Stomach (tissue), 9 donors: ENCODE results near the gene MARCHF5. TPM values are rescaled to one million over a fixed set of nuclear protein-coding genes. Genes with fewer than 3 reads are reported as not detected.

Experiments used
- DNase-seq, 2 donors: peaks; one replicate each; pipeline versions ENCODE4 v3.0.0 to v3.0.0-alpha.2; 2013 to 2019
- H3K27ac ChIP-seq, 5 donors: fragments of 200-600 bp in 4 of 5; sonication (generic) in 4 of 5; one replicate each; pipeline ENCODE4 v1.5.1; 2013 to 2019; ENCODE audit warnings: mild to moderate bottlenecking in 1 of 5, moderate library complexity in 1 of 5
- H3K27me3 ChIP-seq, 3 donors: fragments of 200-600 bp; sonication (generic); one replicate each; pipeline ENCODE4 v1.5.1; 2017 to 2019; ENCODE audit warnings: mixed run types in 1 of 3
- H3K36me3 ChIP-seq, 4 donors: fragments of 200-600 bp; sonication (generic); 1 replicate in 3 of 4; 2 replicates in 1 of 4; pipeline ENCODE4 v1.5.1; 2016 to 2019
- H3K4me1 ChIP-seq, 4 donors: fragments of 200-600 bp; sonication (generic); one replicate each; pipeline ENCODE4 v1.5.1; 2016 to 2019
- H3K4me3 ChIP-seq, 4 donors: fragments of 200-600 bp; sonication (generic) in 3 of 4; one replicate each; pipeline ENCODE4 v1.5.1; 2016 to 2019; ENCODE audit warnings: mild to moderate bottlenecking in 1 of 4
- H3K9me3 ChIP-seq, 4 donors: fragments of 200-600 bp; sonication (generic); one replicate each; pipeline ENCODE4 v1.5.1; 2016 to 2019
- CTCF ChIP-seq, 7 experiments: fragments of 450-650 bp in 4 of 7; fragments of 200-600 bp in 3 of 7; sonication (generic) in 3 of 7; IDR thresholded peaks; one replicate each; pipeline ENCODE4 v1.5.1; 2016 to 2019; ENCODE audit warnings: antibody characterized with exemption in 7 of 7, control low read depth in 2 of 7, mild to moderate bottlenecking in 1 of 7
- EP300 ChIP-seq: sonication (generic); formaldehyde crosslinking; IDR thresholded peaks from one replicate; pipeline ENCODE4 v1.6.1; 2017; ENCODE audit warnings: antibody characterized with exemption
- POLR2A ChIP-seq, 4 donors: fragments of 450-650 bp; IDR thresholded peaks; one replicate each; pipeline ENCODE4 v1.6.1; 2016; ENCODE audit warnings: antibody characterized with exemption in 4 of 4, control low read depth in 2 of 4, mild to moderate bottlenecking in 1 of 4, moderate library complexity in 1 of 4
- POLR2AphosphoS5 ChIP-seq, 3 donors: sonication (generic); formaldehyde crosslinking; IDR thresholded peaks; one replicate each; pipeline ENCODE4 v1.6.1; 2016; ENCODE audit warnings: antibody characterized with exemption in 3 of 3
- WGBS, 5 donors: extraction: QIAGEN DNeasy Blood & Tissue Kit in 3 of 5; methylation state at CpG; one replicate each; pipeline versions ENCODE4 v1.1.5 to v1.1.7; 2013 to 2018; 5-methylcytosine and 5-hydroxymethylcytosine counted together
- intact Hi-C: fragments of 100-400 bp; cut with DNase I; formaldehyde crosslinking; loops from one replicate; pipeline ENCODE4 v1.15.1; 2023; ENCODE audit warnings: low total_unique reads
- polyA plus RNA-seq, 3 donors: library from polyadenylated mRNA; stranded (reverse); fragments of 200-250 nt; gene quantifications; one replicate each; pipeline ENCODE4 v1.2.3, GENCODE V29; 2013
- total RNA-seq, 5 donors: library from RNA; depleted of rRNA; stranded (reverse); fragments of >200 nt; gene quantifications; one replicate each; pipeline versions ENCODE4 v1.1.0 to v1.2.3, GENCODE V29; 2014 to 2016
- donor health status: healthy with polysubstance abuse.
- donor health status: Bipolar disorder and iron deficiency.
- donor health status: healthy.

Gene MARCHF5
- total and polyA plus RNA-seq, 8 donors: 1.2 to 37.1 (median 11.0) TPM

GRCh38 chr10:92291921-92292845, 1.2 kb downstream of the MARCHF5 start:
- Histone ChIP-seq H3K27ac (peak overlapping the region; percentile 93 to 98 (median 96)), H3K4me3 (peak overlapping the region; percentile 64 to 92 (median 85)), H3K4me1 (peaks cover 0 to 43% (median 31%) of the 10 kb centered on the region in 4 donors), H3K27me3 (no peaks in the 10 kb centered on the region), H3K9me3 (no peaks in the 10 kb centered on the region), H3K36me3 (peaks cover 0 to 16% (median 12%) of the 10 kb centered on the region in 4 donors)
- 0 to 2% (median 1%) methylated on average over 17 of the region's 17 CpGs for WGBS, 5 donors
- peak; percentile 45 to 80 for DNase-seq
- TF ChIP-seq POLR2A (IDR thresholded peaks at IDR 0.05): no peak
- peak in 4 of 7 experiments; percentile 8 to 47 (median 24) for TF ChIP-seq CTCF (IDR thresholded peaks at IDR 0.05)
- TF ChIP-seq POLR2AphosphoS5 (IDR thresholded peaks at IDR 0.05): no peak
- intact Hi-C loops: loop anchor here (10.0 kb wide), 2 partner anchors 47 to 207 kb away; no protein-coding TSS in a partner anchor

GRCh38 chr10:92298487-92298886, 7.5 kb downstream of the MARCHF5 start:
- WGBS, 5 donors: 87 to 95% (median 90%) methylated on average over 6 of the region's 6 CpGs
- Histone ChIP-seq H3K27me3 (no peaks in the 10 kb centered on the region), H3K9me3 (no peaks in the 10 kb centered on the region), H3K36me3 (peaks cover 0 to 17% (median 13%) of the 10 kb centered on the region in 4 donors), H3K4me1 (peaks cover 0 to 45% (median 13%) of the 10 kb centered on the region in 4 donors), H3K4me3 (no peak overlapping the region), H3K27ac (no peak overlapping the region)
- intact Hi-C loops: loop anchor here (10.0 kb wide), 2 partner anchors 54 to 214 kb away; no protein-coding TSS in a partner anchor
- TF ChIP-seq POLR2AphosphoS5 (IDR thresholded peaks at IDR 0.05): no peak
- TF ChIP-seq CTCF (IDR thresholded peaks at IDR 0.05): no peak
- TF ChIP-seq EP300: no peak
- no peak for TF ChIP-seq POLR2A (IDR thresholded peaks at IDR 0.05)
- no peak for DNase-seq

- no peaks in the 10 kb centered on the region for H3K9me3 ChIP-seq
- peaks cover 0 to 10% (median 7%) of the 10 kb centered on the region in 4 donors for H3K36me3 ChIP-seq
- no peaks in the 10 kb centered on the region for H3K27me3 ChIP-seq
- DNase-seq: no peak
- no peak overlapping the region for H3K27ac ChIP-seq
- intact Hi-C loops: no loop called here
- no peak for TF ChIP-seq POLR2A (IDR thresholded peaks at IDR 0.05)
- TF ChIP-seq CTCF (IDR thresholded peaks at IDR 0.05): no peak
- no peak for TF ChIP-seq POLR2AphosphoS5 (IDR thresholded peaks at IDR 0.05)
- no peak for TF ChIP-seq EP300
- peaks cover 0 to 45% (median 9%) of the 10 kb centered on the region in 4 donors for H3K4me1 ChIP-seq
- H3K4me3 ChIP-seq: no peak overlapping the region
These were observed 12.1 kb downstream of the MARCHF5 start for GRCh38 chr10:92303096-92303495.

GRCh38 chr10:92304061-92304460, 13.1 kb downstream of the MARCHF5 start:
- no peak for DNase-seq
- TF ChIP-seq POLR2AphosphoS5 (IDR thresholded peaks at IDR 0.05) (no peak), EP300 (no peak), POLR2A (IDR thresholded peaks at IDR 0.05) (no peak), CTCF (IDR thresholded peaks at IDR 0.05) (no peak)
- 89 to 96% (median 93%) methylated on average over 1 of the region's 1 CpG for WGBS, 5 donors
- Histone ChIP-seq H3K27me3 (no peaks in the 10 kb centered on the region), H3K4me1 (peaks cover 0 to 45% (median 11%) of the 10 kb centered on the region in 4 donors), H3K4me3 (no peak overlapping the region), H3K27ac (no peak overlapping the region), H3K9me3 (no peaks in the 10 kb centered on the region), H3K36me3 (peaks cover 0 to 10% (median 7%) of the 10 kb centered on the region in 4 donors)
- intact Hi-C loops: no loop called here
